Peyer's patch (tissue), 4 donors: Measurements from ENCODE around the gene MAD1L1.

ENCODE experiments used
- CTCF ChIP-seq, 6 experiments: fragments of 450-650 bp in 4 of 6; fragments of 200-600 bp in 2 of 6; sonication (generic) in 1 of 6; IDR thresholded peaks; one replicate each; pipeline ENCODE4 v1.5.1; 2017 to 2019; ENCODE audit warnings: antibody characterized with exemption in 6 of 6, mild to moderate bottlenecking in 3 of 6, moderate library complexity in 1 of 6
- POLR2A ChIP-seq, 2 donors: fragments of 450-650 bp; IDR thresholded peaks; one replicate each; pipeline ENCODE4 v1.5.1; 2017; ENCODE audit warnings: antibody characterized with exemption in 2 of 2, mild to moderate bottlenecking in 2 of 2, moderate library complexity in 2 of 2

DNA sequence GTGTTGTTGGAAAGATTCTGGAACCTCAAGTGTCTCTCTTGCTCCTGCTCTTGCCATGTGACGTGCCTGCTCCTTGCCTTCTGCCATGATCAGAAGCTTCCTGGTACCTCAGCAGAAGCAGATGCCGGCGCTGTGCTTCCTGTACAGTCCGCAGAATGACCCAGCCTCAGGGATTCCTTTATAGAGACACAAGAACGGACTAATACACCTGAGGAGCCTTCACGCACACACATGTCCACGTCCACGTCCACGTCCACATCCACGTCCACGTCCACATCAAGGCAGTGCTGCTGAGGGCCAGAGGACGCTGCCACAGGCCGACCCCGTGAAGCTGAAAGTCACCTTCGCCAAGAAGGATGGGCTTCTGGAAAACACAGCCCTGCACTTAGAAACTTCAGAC lies 190.1 kb downstream of the MAD1L1 start:
- TF ChIP-seq POLR2A (IDR thresholded peaks at IDR 0.05) (no peak), CTCF (IDR thresholded peaks at IDR 0.05) (no peak)
